Measurements from ENCODE around the gene LURAP1L. TPM values are rescaled to one million over a fixed set of nuclear protein-coding genes. Genes with fewer than 3 reads are reported as not detected.

The LURAP1L gene
- total and polyA plus RNA-seq, 8 donors = 6.5 to 21.1 (median 12.2) TPM

GRCh38 chr9:12778389-12778788 lies 3.6 kb downstream of the LURAP1L start:
- 64 to 77% methylated on average over 3 of the region's 3 CpGs for WGBS, 2 donors
- DNase-seq (no peak), FAIRE-seq (no peak)

GRCh38 chr9:12781226-12781733 lies 6.5 kb downstream of the LURAP1L start:
- Histone ChIP-seq H3K4me3 (no peak overlapping the region), H3K27me3 (no peaks in the 10 kb centered on the region), H3K27ac (peak overlapping the region in 1 of 4 donors; percentile 21), H3K36me3 (no peaks in the 10 kb centered on the region), H3K9me3 (no peaks in the 10 kb centered on the region), H3K4me1 (peaks cover 9 to 14% (median 11%) of the 10 kb centered on the region in 3 donors)
- ATAC-seq (no peak), FAIRE-seq (peak; percentile 34), DNase-seq (no peak)
- no peak for TF ChIP-seq CTCF (IDR thresholded peaks at IDR 0.05)
- 45 to 46% methylated on average over 9 of the region's 9 CpGs for WGBS, 2 donors
- intact Hi-C loops (cut with DNase I) = no loop called here

More at GRCh38 chr9:12778389-12778788, 3.6 kb downstream of the LURAP1L start:
- H3K4me1 ChIP-seq = peaks cover 0 to 10% (median 4%) of the 10 kb centered on the region in 3 donors
- intact Hi-C loops (cut with DNase I) = no loop called here
- no peaks in the 10 kb centered on the region for H3K36me3 ChIP-seq
- peak overlapping the region in 2 of 4 donors; percentile 60 to 72 for H3K4me3 ChIP-seq
- no peaks in the 10 kb centered on the region for H3K9me3 ChIP-seq
- H3K27ac ChIP-seq = peak overlapping the region in 1 of 4 donors; percentile 16
- TF ChIP-seq CTCF (IDR thresholded peaks at IDR 0.05) = no peak
- ATAC-seq = no peak
- H3K27me3 ChIP-seq = no peaks in the 10 kb centered on the region

GRCh38 chr9:12783767-12784460 lies 9.1 kb downstream of the LURAP1L start:
- Histone ChIP-seq H3K36me3 (no peaks in the 10 kb centered on the region), H3K27ac (peak overlapping the region in 3 of 4 donors; percentile 54 to 90 (median 57)), H3K4me1 (peaks cover 9 to 14% (median 11%) of the 10 kb centered on the region in 3 donors), H3K27me3 (no peaks in the 10 kb centered on the region), H3K4me3 (no peak overlapping the region), H3K9me3 (no peaks in the 10 kb centered on the region)
- no peak for TF ChIP-seq CTCF (IDR thresholded peaks at IDR 0.05)
- DNase-seq = no peak
- no peak for FAIRE-seq
- ATAC-seq = no peak
- intact Hi-C loops (cut with DNase I) = no loop called here
- 92 to 100% methylated on average over 1 of the region's 1 CpG for WGBS, 2 donors

- H3K27ac ChIP-seq = peak overlapping the region; percentile 54 to 90 (median 62)
- ATAC-seq (peak; percentile 96 to 98 (median 97)), FAIRE-seq (no peak), DNase-seq (peak in 5 of 6 donors; percentile 50 to 80 (median 55))
- WGBS, 2 donors = 53 to 57% methylated on average over 6 of the region's 6 CpGs
- H3K4me3 ChIP-seq = no peak overlapping the region
- no peaks in the 10 kb centered on the region for H3K27me3 ChIP-seq
- TF ChIP-seq CTCF (IDR thresholded peaks at IDR 0.05) = no peak
- peaks cover 9 to 14% (median 11%) of the 10 kb centered on the region in 3 donors for H3K4me1 ChIP-seq
- intact Hi-C loops (cut with DNase I) = no loop called here
- no peaks in the 10 kb centered on the region for H3K9me3 ChIP-seq
- no peaks in the 10 kb centered on the region for H3K36me3 ChIP-seq
Measured at GRCh38 chr9:12784461-12785259, 9.8 kb downstream of the LURAP1L start.

Data from pancreas (tissue), 10 donors.